ENCODE data around the gene CDCA3.
A peak's percentile ranks its signal among the peaks of the same experiment; 100 is the strongest.

Gene CDCA3

DNA sequence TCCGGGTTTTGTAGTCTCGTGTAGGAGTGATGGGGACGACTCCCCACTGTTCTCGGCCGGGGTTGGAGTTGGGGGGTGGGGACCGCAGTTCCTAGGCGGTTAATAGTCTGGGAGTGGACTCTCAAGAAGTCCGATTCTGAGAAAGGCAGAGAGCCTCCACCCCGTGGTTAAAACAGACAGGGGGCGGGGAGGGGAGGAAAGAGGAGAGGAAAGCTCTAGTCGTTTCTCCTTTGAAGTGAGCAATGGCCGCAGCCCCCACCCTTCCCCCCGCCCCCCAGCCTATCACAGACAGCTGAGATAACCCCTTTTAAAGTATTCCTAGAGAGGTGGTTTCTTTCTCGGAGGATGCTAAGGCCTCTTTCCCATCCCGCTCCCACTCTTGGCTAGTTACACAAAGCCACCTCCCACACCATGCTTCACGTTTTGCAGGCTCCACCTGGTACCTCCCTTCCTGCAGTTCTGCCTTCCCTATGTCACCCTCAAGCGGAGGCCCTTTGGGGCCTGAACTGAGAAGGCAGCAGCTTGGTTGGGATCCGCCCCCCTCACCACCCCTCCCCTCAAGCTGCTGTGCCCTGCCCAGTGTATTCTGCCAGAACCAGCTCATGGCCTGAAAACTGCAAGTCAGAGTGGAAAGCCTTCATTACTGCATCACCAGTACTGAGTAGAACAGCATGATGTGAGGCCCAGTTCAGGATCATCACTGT lies 1.7 kb upstream of the CDCA3 start:
- DNase-seq (ENCODE audit: low read depth), result peak; percentile 50

DNA sequence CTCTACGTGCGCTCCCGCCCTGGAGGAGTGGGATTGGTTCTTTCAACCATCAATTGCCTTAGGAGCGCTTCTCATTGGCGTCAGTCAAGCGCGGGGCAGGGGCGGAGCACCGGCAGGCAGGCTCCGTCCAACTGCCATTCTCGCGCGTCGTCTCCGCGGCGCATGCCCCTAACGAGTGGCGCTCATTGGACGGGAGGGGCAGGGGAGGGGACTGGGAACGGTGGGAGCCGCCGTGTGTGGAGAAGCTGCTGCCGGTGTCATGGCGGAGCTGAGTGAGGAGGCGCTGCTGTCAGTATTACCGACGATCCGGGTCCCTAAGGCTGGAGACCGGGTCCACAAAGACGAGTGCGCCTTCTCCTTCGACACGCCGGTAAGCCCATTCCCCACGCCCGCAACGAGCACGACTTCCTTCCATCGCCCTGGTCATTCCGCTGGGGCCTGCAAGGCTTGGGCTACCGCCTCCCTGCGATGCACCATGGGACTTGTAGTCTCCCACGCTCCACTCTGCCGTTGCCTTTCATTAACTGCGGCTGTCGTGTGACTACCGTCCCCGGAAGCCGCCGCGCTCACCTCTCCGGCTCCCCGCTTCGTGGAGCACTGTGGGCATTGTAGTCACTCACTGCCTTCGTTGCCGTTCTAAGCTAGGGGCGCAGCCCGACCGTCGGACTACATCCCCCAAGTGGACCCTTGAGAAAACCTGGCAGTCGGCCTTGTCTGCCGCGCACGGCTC lies 1.0 kb upstream of the CDCA3 start, which contains the start of gene USP5:
Gene USP5 (plus strand): TSS at position 230 of the 730 bp plus-strand sequence. CDS start 30 bp downstream, at position 260.
- peak; percentile 98 for DNase-seq (ENCODE audit: low read depth)

DNA sequence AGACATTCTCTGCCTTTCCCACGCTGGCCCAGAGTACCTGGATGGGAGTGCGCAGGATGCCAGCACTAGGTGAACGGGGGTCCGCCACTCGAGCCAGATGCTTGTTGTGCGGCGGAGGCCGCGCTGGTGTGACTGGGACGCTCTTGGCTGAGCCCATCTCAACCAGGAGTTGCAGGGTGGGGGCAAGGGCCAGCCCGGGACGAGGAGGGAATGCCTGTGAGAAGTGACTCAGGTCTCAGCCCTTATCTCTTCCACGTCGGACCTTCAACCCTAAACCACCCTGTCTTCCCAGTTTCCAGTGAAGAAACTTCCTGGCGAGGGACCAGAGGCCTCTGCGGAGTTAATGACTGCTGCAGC lies 312 bp downstream of the CDCA3 start:
- no peak for DNase-seq (ENCODE audit: low read depth)

DNA sequence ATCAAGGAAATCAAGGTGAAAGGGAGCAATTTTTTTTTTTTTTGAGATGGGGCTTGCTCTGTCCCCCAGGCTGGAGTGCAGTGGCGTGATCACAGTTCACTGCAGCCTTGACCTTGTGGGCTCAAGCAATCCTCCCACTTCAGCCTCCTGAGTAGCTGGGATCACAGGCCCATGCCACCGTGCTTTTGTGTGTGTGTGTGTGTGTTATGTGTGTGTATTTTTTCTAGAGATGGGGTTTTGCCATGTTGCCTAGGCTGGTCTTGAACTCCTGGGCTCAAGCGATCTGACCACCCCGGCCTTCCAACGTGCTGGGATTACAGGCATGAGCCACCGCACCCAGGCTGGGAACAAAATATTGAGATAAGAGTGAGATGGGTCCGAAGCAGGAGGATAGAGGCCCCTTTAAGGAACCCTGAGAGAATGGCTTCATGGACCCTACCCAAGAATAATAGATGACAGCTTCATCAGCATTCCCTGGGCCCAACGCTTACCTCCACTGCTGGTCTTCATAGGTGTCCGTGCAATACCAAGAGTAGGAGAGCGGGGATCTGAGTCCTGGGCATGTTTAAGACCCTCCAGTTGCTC lies 1.0 kb downstream of the CDCA3 start:
- no peak for DNase-seq (ENCODE audit: low read depth)

DNA sequence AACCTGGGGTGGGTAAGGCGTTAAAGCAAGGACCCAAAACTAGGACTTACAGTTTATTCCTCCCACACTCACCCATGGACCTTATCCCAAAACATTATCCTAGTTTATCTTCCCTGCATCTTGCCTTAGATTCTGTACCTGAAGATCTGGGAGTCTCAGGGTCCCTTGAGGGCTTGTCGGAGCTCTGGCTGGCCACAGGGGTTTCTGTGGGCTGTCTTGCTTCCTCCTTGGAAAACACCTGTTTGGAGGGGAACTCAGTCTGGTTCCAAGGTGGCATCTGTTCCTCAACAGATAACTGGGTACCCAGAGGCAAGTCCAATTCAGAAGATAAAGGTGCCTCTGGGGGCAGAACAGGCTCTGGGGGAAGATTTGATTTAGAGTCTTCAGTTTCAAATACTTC lies 1.7 kb downstream of the CDCA3 start:
- DNase-seq (ENCODE audit: low read depth), result no peak

DNA sequence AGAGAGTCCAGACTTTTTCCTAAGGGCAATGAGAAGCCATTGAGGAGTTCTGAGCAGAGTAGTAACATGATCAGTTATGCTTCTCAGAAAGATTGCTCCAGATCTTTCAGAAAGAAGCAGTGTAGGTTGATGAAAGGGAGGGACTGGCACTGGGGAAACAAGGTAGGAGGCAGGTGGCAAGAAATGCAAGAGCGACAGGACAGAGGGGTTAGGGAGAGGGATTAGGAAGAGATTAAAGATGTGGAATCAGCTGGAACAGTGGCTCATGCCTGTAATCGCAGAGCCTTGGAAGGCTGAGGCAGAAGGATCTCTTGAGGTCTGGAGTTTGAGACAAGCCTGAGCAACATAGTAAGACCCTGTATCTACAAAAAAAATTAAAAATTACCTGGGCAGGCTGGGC lies 3.4 kb downstream of the CDCA3 start:
- no peak for DNase-seq (ENCODE audit: low read depth)

DNA sequence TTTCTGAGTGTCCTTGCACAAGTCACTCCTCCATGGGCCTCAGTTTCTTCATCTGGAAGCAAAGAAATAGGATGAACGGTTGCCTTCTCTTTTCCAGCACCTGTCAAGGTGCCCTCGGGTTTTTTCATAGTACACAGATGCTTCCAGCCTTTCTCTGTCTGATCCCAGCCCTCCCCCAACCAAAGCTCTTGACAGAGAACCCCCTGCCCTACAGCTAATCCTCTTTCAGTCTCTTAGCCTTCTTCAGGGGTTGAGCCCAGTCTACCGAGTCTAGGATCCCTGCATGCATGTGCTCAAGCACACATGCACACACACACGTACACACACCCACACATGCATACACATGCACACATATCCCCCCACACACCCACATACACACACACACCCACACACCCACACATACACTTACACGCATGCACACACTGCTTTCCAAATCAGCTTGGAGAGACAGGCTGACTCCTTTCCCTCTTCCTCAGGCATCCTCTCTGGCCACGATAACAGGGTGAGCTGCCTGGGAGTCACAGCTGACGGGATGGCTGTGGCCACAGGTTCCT lies 4.7 kb downstream of the CDCA3 start:
- no peak for DNase-seq (ENCODE audit: low read depth)

DNA sequence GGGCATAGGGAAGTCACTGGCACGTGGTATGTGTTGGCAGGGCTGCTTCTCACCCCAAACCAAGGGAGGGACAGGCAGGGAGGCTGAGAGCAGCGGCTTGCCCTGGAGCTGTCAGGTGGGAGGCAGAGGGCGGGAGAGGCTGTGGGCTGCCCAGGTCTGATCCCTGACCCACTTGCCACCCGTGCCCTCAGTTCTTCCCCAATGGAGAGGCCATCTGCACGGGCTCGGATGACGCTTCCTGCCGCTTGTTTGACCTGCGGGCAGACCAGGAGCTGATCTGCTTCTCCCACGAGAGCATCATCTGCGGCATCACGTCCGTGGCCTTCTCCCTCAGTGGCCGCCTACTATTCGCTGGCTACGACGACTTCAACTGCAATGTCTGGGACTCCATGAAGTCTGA lies 5.7 kb downstream of the CDCA3 start:
- no peak for DNase-seq (ENCODE audit: low read depth)

DNA sequence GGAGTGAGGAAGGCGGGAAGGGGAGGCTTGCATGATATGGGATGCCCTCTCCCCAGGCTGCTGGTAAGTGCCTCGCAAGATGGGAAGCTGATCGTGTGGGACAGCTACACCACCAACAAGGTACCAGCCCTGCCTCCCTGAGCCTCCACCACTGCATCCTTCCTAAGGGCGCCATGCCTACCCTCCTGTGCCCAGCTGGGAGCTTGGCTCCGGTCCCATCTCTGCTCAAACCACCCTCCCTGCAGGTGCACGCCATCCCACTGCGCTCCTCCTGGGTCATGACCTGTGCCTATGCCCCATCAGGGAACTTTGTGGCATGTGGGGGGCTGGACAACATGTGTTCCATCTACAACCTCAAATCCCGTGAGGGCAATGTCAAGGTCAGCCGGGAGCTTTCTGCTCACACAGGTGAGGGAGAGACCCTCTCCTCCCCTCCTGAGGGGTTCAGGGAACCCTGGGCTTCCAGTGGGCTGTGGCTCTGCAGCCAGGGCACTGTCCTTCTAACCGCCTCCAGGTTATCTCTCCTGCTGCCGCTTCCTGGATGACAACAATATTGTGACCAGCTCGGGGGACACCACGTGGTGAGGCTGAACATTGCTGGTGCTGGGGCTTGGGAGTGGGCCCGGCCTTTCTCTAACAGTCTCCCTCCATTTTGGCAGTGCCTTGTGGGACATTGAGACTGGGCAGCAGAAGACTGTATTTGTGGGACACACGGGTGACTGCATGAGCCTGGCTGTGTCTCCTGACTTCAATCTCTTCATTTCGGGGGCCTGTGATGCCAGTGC lies 7.8 kb downstream of the CDCA3 start:
- DNase-seq (ENCODE audit: low read depth), result no peak

DNA sequence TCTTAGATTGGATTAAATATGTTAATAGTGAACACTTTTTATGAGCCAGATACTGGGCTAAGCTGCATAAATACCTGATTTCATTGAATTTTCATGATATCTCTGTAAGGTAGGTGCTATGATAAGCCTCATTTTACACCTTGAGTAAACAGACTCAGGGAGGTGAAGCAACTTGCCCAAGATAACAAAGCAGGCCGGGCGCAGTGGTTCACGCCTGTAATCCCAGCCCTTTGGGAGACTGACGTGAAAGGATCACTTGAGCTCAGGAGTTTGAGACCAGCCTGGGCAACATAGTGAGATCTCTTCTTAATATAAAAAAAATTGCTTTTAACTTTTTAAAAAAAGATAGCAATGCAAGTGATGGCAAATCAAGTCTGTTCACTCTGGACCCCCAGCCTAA lies 9.0 kb downstream of the CDCA3 start:
- no peak for DNase-seq (ENCODE audit: low read depth)

DNA sequence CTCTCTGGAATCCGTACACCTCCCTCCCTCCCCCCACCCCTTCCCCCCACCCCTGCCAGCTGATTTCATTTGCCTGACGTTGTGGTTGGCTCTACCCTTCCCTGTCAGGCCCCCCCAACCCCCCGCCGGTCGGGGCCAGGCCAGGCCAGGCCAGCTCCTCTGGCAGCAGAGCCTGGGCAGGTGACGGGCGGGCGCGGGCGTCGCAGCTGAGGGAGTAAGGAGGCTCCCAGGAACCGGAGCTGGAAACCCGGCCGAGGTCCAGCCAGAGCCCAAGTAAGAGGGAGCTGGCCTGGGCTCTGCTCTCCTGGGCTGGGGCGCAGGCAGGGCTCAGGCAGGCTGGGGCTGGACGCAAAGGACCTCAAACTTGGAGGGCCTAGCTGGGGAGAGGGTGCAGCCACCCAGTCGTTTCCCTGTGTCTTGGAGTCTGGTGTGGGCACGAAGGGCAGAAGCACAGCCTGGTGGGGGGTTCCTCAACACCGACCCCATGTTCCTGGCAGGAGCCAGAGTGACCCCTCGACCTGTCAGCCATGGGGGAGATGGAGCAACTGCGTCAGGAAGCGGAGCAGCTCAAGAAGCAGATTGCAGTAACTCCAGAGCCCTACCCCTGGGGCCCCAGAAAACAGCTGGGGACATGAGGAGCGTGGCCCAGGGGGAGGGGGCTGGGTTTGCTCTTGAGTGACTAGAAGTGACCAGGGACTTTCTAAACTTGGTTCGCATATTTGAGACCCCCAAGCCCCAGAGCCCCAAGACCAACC lies 10.1 kb downstream of the CDCA3 start, which contains the start of gene GNB3:
Gene GNB3 (plus strand): TSS at position 165 of the 755 bp plus-strand sequence. CDS start 363 bp downstream, at position 528.
- DNase-seq (ENCODE audit: low read depth), result no peak

DNA sequence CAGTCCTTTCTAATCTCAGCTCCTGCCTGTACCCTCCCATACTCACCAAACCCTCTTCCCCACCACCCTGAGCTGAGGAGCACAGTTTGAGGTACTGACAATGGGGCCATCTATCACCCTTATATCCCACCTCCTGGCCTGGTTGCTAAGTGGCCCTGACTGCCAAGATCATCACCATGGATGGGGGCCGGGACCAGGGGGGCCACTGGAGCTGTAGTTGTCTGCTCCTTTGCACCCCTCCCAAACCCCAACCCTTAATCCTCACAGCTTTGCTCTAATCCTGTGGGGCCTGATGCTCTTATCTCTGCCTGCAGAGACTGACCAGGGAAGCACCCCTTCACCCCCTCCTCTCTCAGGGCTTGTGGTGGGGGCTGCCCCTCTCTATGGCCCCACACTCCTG lies 10.8 kb downstream of the CDCA3 start:
- DNase-seq (ENCODE audit: low read depth), result no peak

DNA sequence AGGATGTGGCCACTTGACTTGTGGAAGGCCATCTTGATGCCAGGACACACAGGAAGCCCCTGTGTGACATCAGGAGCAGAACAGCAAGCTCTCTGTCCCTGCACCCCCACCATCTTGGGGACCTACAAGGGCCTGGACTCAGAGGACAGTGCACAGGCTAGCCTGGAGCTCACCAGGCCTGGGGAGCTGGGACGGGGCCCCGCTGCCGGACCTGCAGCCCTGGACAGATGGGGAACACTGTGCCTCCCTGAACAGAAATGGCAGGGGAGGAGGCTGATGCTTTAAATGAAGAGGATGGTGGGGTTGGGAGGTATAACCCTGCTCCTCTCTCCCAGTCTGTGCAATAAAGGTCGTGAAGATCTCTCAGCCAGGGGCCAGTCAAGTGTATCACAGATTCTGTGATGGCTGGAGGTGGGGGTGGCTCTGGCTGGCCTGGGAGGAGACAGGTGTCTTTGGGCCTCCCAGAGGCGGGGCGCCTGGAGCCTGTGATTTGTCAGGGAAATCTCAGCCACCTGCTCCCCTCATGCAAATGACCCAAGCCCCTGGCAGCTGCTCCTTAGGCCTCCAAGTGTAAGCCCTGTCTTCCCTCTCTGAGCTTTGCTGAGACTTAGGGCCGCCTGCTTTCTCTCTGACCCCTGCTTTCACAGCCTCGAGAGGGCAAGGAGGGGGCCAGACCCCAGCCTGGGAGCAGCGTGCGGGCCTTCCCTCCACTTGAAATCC lies 11.4 kb downstream of the CDCA3 start:
- no peak for DNase-seq (ENCODE audit: low read depth)

DNA sequence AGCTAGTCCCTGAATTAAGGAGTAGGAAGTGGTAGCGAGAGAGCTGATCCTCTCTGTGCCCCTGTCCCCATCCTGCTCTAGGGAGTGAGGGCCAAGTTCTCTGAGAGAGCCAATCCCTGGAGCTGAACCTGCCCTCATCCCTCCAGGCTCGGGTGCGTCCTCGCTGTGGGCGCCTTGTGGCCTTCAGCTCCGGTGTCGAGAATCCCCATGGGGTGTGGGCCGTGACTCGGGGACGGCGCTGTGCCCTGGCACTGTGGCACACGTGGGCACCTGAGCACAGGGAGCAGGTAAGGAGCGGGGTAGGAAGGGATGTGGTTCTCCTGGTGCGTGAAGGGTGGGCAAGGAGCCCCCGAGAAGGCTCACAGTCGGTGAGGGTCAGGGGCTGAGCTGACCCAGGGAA lies 12.2 kb downstream of the CDCA3 start:
- DNase-seq (ENCODE audit: low read depth), result no peak

DNA sequence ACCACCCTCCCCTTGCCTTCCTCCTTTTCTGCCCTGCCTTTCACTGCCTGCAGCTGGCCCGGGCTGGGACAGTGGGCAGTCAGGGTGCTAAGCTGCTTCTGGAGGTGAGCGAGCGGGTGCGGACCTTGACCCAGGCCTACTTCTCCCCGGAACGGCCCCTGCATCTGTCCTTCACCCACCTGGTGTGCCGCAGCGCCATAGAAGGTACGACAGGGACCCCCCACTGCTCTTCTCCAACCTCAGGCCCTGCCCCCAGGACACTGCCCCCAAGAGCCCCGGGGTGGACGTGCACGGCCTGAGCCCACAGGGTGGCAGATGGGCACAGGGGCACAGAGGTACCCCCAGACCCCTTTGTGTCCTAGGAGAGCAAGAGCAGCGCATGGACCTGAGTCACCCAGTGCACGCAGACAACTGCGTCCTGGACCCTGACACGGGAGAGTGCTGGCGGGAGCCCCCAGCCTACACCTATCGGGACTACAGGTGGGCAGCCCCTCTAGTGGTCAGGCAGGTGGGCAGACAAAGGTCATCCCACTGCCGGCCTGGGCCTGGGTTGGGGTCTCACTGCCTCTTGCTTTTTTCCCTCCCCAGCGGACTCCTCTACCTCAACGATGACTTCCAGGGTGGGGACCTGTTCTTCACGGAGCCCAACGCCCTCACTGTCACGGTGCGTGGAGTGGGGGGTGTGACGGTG lies 13.6 kb downstream of the CDCA3 start:
- no peak for DNase-seq (ENCODE audit: low read depth)

DNA sequence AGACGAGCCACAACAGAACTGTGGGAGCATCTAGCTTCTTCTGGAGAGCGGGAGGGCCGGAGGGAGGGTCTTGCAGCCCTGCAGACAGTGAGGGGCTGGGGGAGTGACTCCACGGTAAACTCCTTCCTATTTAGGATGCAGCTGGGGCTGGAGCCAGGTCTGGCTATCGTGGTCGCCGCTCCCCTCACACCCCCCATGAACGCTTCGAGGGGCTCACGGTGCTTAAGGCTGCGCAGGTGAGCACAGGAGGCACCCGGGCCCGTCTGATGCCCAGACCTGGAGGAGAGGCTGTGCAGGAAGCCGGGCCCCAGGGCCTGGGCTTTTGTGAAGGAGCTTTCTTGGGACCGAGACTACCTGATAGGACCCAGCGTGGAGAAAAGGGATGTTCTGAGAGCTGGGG lies 14.2 kb downstream of the CDCA3 start:
- no peak for DNase-seq (ENCODE audit: low read depth)

DNA sequence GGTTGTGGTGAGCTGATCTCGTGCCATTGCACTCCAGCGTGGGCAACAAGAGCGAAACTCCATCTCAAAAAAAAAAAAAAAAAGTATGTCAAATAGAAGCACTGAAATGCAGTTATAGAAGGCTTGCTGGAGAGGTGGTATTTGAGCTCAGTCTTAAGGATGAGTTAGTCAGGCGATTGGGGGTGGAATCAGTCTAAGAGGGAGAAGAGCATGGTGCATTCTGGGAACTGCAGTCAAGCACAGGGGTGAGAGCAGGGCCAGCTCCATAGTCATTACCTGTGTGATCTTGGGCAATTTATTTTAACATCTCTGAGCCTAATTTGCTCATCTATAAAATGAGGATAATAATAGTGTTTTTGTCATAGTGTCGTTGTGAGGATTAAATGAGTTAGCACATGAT lies 16.2 kb downstream of the CDCA3 start:
- DNase-seq (ENCODE audit: low read depth), result no peak

DNA sequence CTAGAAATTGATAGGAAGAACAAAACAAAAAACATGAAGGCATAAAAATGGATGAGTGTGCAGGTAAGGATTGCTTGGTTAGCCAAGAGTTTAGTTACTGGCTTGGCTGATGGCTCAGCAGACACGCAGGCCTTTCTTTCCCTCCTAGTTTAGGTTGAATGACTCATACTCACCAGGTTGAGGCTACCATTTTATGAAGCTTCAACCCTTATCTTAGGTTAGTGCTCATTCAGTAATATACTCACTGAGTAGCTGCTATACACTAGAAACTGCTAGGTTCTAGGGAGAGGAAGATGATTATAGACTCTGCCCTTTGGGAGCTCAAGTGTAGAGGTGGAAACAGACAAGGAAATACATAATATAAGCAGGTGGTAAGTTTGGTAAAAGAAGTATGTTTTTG lies 16.8 kb downstream of the CDCA3 start:
- no peak for DNase-seq (ENCODE audit: low read depth)

DNA sequence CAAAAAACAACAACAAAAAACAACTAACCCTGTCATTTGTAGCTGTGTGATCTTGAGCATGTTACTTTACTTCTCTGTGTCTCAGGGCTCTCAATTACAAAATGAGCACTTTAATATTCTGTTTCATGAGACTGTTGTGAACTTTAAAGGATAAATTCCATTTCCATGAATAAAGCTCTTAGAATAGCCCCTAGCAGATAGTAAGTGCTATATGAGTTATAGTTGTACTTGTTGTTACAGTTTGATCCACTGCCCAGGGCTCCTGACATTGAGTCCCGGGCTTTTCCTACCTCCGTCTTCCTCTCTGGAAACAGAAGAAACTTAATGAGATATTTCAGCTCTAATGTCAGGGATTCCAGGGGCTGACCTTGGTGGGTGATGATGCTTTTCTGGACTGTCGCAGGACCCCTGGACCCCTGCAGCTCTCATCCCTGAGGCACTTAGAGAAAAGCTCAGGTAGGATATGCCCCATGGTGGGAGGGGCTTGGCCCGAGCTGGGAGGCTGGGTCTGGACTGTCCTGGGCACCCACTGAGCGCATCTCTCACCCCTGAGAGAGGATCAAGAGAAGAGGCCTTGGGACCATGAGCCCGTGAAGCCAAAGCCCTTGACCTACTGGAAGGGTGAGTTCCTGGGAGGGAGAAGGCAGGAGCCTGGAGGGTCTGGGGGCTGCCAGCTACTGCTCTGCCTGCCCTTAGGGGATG lies 17.7 kb downstream of the CDCA3 start:
- no peak for DNase-seq (ENCODE audit: low read depth)

Data from T follicular helper cell (primary cell).